GM12878 (cell line): ENCODE results near the gene NAA60. TPM values are rescaled to one million over a fixed set of nuclear protein-coding genes. Genes with fewer than 3 reads are reported as not detected.

Source experiments
- ATF2 ChIP-seq: IDR thresholded peaks from 2 replicates; pipeline ENCODE4 v1.6.1; 2012; ENCODE audit warnings: low read length, inconsistent platforms
- ATF7 ChIP-seq: fragments of 450-650 bp; IDR thresholded peaks from 2 replicates; pipeline ENCODE4 v1.6.1; 2016; ENCODE audit warnings: low read depth, mild to moderate bottlenecking
- CHD2 ChIP-seq: IDR thresholded peaks from 2 replicates; pipeline ENCODE4 v1.6.1; 2011; ENCODE audit warnings: low read depth, low read length, improper control_type of control experiment, borderline replicate concordance
- DPF2 ChIP-seq: fragments of 450-650 bp; IDR thresholded peaks from 2 replicates; pipeline ENCODE4 v1.6.1; 2017; ENCODE audit warnings: mild to moderate bottlenecking
- EED ChIP-seq: sonication (generic); IDR thresholded peaks from 2 replicates; pipeline ENCODE4 v1.6.1; 2016; ENCODE audit warnings: antibody characterized with exemption, low read depth
- EP300 ChIP-seq, 2 experiments: fragments of 150-350 bp in 1 of 2; IDR thresholded peaks; 2 replicates each; pipeline ENCODE4 v1.6.1; 2011 to 2012; ENCODE audit warnings: low read depth in 2 of 2, low read length in 2 of 2, borderline replicate concordance in 1 of 2, improper control_type of control experiment in 1 of 2, inconsistent platforms in 1 of 2; ENCODE audit not compliant: control insufficient read depth in 1 of 2
- FOXM1 ChIP-seq: IDR thresholded peaks from 2 replicates; pipeline ENCODE4 v1.6.1; 2012; ENCODE audit warnings: low read depth, mild to moderate bottlenecking, inconsistent platforms, low read length, moderate library complexity
- HDAC2 ChIP-seq: fragments of 200-600 bp; sonication (generic); IDR thresholded peaks from 2 replicates; pipeline ENCODE4 v1.6.1; 2017
- IKZF1 ChIP-seq: fragments of 450-650 bp; conservative IDR thresholded peaks from 2 replicates; pipeline ENCODE4 v1.6.1; 2017; ENCODE audit warnings: antibody characterized with exemption, mild to moderate bottlenecking
- MYB ChIP-seq: fragments of 150-350 bp; IDR thresholded peaks from 2 replicates; pipeline ENCODE4 v1.6.1; 2014; ENCODE audit warnings: mild to moderate bottlenecking, low read depth, low read length, borderline replicate concordance
- POLR2A ChIP-seq: IDR thresholded peaks from 2 replicates; pipeline ENCODE4 v1.6.1; 2011; ENCODE audit warnings: low read depth, mild to moderate bottlenecking, low read length
- RCOR1 ChIP-seq: conservative IDR thresholded peaks from 2 replicates; pipeline ENCODE4 v1.6.1; 2012; ENCODE audit warnings: low read depth, low read length, improper control_type of control experiment
- SMAD1 ChIP-seq: fragments of 450-650 bp; IDR thresholded peaks from 2 replicates; pipeline ENCODE4 v1.6.1; 2018; ENCODE audit warnings: mild to moderate bottlenecking, low read depth; ENCODE audit not compliant: partially characterized antibody
- SREBF2 ChIP-seq: IDR thresholded peaks from 2 replicates; pipeline ENCODE4 v1.6.1; 2012; ENCODE audit warnings: mild to moderate bottlenecking, low read length
- TAF1 ChIP-seq: IDR thresholded peaks from 2 replicates; pipeline ENCODE4 v1.6.1; 2011; ENCODE audit warnings: mild to moderate bottlenecking, low read depth, low read length, borderline replicate concordance
- ZNF274 ChIP-seq: IDR thresholded peaks from one replicate; pipeline ENCODE4 v1.8.0; 2011; ENCODE audit not compliant: insufficient read length, insufficient read depth
- ZSCAN29 ChIP-seq: fragments of 450-650 bp; IDR thresholded peaks from 2 replicates; pipeline ENCODE4 v1.6.1; 2017; ENCODE audit warnings: mild to moderate bottlenecking, moderate library complexity
- polyA plus RNA-seq, 11 experiments: library from polyadenylated mRNA; depleted of rRNA in 4 of 11; unstranded in 6 of 11; stranded (reverse) in 5 of 11; fragments of >200 nt; fragmentation: Nextera tagmentation in 4 of 11; fragmentation: Illumina TruSeq in 1 of 11; extraction: Ambion mirVana in 4 of 11; extraction: Trizol in 1 of 11; gene quantifications; 1 replicate in 1 of 11; 2 replicates in 10 of 11; pipeline versions ENCODE4 v1.2.1 to v1.2.3, GENCODE V29; 2011 to 2016; ENCODE audit warnings: inconsistent platforms in 2 of 11, missing spikeins in 2 of 11, low read depth in 1 of 11
- total RNA-seq, 4 experiments: library from RNA; depleted of rRNA in 3 of 4; stranded (reverse); fragments of >200 nt in 3 of 4; fragmentation: Illumina TruSeq in 1 of 4; extraction: Trizol in 1 of 4; gene quantifications; 2 replicates each; pipeline versions ENCODE4 v1.2.1 to v1.2.3, GENCODE V29; 2013 to 2021
- TF ChIP-seq, protein P1 (sequence below): fragments of 450-650 bp; IDR thresholded peaks from 2 replicates; pipeline ENCODE4 v1.6.1; 2017; ENCODE audit warnings: mild to moderate bottlenecking, moderate library complexity
- TF ChIP-seq, protein P2 (sequence below): fragments of 450-650 bp; formaldehyde crosslinking; IDR thresholded peaks from 2 replicates; pipeline ENCODE4 v1.4.0; 2022; ENCODE audit warnings: mild to moderate bottlenecking, moderate library complexity

Gene NAA60
- total and polyA plus RNA-seq, 10 of the 15 experiments (the other 5 are each of a cell fraction or from before 2014, with no cell fraction given) = 6.2 to 43.1 (median 34.6) TPM

- TF ChIP-seq, protein P1, sequence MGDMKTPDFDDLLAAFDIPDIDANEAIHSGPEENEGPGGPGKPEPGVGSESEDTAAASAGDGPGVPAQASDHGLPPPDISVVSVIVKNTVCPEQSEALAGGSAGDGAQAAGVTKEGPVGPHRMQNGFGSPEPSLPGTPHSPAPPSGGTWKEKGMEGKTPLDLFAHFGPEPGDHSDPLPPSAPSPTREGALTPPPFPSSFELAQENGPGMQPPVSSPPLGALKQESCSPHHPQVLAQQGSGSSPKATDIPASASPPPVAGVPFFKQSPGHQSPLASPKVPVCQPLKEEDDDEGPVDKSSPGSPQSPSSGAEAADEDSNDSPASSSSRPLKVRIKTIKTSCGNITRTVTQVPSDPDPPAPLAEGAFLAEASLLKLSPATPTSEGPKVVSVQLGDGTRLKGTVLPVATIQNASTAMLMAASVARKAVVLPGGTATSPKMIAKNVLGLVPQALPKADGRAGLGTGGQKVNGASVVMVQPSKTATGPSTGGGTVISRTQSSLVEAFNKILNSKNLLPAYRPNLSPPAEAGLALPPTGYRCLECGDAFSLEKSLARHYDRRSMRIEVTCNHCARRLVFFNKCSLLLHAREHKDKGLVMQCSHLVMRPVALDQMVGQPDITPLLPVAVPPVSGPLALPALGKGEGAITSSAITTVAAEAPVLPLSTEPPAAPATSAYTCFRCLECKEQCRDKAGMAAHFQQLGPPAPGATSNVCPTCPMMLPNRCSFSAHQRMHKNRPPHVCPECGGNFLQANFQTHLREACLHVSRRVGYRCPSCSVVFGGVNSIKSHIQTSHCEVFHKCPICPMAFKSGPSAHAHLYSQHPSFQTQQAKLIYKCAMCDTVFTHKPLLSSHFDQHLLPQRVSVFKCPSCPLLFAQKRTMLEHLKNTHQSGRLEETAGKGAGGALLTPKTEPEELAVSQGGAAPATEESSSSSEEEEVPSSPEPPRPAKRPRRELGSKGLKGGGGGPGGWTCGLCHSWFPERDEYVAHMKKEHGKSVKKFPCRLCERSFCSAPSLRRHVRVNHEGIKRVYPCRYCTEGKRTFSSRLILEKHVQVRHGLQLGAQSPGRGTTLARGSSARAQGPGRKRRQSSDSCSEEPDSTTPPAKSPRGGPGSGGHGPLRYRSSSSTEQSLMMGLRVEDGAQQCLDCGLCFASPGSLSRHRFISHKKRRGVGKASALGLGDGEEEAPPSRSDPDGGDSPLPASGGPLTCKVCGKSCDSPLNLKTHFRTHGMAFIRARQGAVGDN = peak; percentile 81
- TF ChIP-seq ATF2 (peak; percentile 26; the same call in 1 of the 2 replicates), EP300 (IDR thresholded peaks at IDR 0.05; ENCODE audit: borderline replicate concordance in 1 of 2, control insufficient read depth in 1 of 2, low read depth in 2 of 2, low read length in 2 of 2) (0 out of 4 replicates have a peak, but pooled peaks of 1 of the 2 experiments have one; percentile 20), RCOR1 (no peak), EED (peak; percentile 59), MYB (no peak), ATF7 (peak; percentile 61; the same call in 1 of the 2 replicates), FOXM1 (peak; percentile 51; the same call in 1 of the 2 replicates), TAF1 (peak; percentile 31; the same call in 1 of the 2 replicates), SREBF2 (no peak), DPF2 (peak; percentile 33; the same call in 1 of the 2 replicates), ZNF274 (no peak), POLR2A (no peak), IKZF1 (peak; percentile 49; the same call in 1 of the 2 replicates), SMAD1 (peak; percentile 94), HDAC2 (no peak), CHD2 (no peak), ZSCAN29 (no peak)
- TF ChIP-seq, protein P2, sequence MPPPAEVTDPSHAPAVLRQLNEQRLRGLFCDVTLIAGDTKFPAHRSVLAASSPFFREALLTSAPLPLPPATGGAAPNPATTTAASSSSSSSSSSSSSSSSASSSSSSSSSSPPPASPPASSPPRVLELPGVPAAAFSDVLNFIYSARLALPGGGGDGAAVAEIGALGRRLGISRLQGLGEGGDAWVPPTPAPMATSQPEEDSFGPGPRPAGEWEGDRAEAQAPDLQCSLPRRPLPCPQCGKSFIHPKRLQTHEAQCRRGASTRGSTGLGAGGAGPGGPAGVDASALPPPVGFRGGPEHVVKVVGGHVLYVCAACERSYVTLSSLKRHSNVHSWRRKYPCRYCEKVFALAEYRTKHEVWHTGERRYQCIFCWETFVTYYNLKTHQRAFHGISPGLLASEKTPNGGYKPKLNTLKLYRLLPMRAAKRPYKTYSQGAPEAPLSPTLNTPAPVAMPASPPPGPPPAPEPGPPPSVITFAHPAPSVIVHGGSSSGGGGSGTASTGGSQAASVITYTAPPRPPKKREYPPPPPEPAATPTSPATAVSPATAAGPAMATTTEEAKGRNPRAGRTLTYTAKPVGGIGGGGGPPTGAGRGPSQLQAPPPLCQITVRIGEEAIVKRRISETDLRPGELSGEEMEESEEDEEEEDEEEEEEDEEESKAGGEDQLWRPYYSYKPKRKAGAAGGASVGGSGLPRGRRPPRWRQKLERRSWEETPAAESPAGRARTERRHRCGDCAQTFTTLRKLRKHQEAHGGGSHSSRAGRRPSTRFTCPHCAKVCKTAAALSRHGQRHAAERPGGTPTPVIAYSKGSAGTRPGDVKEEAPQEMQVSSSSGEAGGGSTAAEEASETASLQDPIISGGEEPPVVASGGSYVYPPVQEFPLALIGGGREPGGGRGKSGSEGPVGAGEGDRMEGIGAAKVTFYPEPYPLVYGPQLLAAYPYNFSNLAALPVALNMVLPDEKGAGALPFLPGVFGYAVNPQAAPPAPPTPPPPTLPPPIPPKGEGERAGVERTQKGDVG = no peak
- TF ChIP-seq, all 136 proteins: peak for 34
Measured at GRCh38 chr16:3509470-3509928, 66.0 kb downstream of the NAA60 start (continued).
